C4-2B (cell line): ENCODE results near the gene QSOX2.

ENCODE experiments used
- ZFX ChIP-seq: fragments of 450-650 bp; IDR thresholded peaks from 2 replicates; pipeline ENCODE4 v1.6.1; 2017
- TF ChIP-seq, protein P1 (sequence below): fragments of 450-650 bp; conservative IDR thresholded peaks from 2 replicates; pipeline ENCODE4 v1.5.1; 2017; ENCODE audit warnings: mild to moderate bottlenecking

DNA sequence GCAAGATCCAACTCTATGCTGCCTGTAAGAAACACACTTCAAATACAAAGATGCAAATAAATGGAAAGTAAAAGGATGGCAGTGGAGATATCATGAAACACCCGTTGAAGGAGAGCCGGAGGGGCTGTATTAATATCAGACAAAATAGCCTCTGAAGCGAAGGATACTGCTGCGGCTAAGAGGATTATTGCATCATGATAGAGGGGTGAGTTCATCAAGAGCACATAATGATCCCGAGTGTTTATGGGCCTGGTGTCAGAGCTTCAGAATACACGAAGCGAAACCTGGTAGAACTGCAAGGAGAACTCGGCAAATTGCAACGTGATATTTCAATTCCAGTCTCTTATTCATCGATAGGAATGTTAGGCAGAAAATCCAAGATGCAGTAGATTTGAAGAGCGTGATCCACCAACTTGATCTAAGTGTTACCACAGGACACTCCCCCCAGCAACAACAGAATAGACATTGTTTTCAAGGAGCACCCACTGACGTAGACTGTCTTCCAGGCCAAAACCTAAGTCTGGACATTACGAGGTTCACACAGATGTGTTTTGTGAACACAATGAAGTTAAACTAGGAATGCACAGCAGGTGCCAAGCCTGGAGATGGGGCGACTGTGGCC, 27.7 kb upstream of the QSOX2 start:
- TF ChIP-seq, protein P1, sequence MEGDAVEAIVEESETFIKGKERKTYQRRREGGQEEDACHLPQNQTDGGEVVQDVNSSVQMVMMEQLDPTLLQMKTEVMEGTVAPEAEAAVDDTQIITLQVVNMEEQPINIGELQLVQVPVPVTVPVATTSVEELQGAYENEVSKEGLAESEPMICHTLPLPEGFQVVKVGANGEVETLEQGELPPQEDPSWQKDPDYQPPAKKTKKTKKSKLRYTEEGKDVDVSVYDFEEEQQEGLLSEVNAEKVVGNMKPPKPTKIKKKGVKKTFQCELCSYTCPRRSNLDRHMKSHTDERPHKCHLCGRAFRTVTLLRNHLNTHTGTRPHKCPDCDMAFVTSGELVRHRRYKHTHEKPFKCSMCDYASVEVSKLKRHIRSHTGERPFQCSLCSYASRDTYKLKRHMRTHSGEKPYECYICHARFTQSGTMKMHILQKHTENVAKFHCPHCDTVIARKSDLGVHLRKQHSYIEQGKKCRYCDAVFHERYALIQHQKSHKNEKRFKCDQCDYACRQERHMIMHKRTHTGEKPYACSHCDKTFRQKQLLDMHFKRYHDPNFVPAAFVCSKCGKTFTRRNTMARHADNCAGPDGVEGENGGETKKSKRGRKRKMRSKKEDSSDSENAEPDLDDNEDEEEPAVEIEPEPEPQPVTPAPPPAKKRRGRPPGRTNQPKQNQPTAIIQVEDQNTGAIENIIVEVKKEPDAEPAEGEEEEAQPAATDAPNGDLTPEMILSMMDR, result no peak
- TF ChIP-seq ZFX, result no peak
